Keratinocyte (primary cell): ENCODE data around the gene CPNE4. TPM values are rescaled to one million over a fixed set of nuclear protein-coding genes. Genes with fewer than 3 reads are reported as not detected.

ENCODE experiments used
- DNase-seq: peaks from one replicate; pipeline ENCODE4 v3.0.0-alpha.2; 2011; ENCODE audit warnings: low read depth, missing footprints, low spot score
- FAIRE-seq: peaks from 2 replicates; lab custom pipeline; 2011; peaks lifted over from hg19 to GRCh38; lab: Jason Lieb, UNC
- H2AFZ ChIP-seq: 2 replicates; pipeline ENCODE4 v1.6.0; 2012; ENCODE audit warnings: low read length, control low read depth, inconsistent platforms; ENCODE audit not compliant: control insufficient read depth
- H3K27ac ChIP-seq: 2 replicates; pipeline ENCODE4 v1.5.1; 2011; ENCODE audit warnings: low read length; ENCODE audit not compliant: control insufficient read depth, insufficient read depth
- H3K27me3 ChIP-seq: 3 replicates; pipeline ENCODE4 v1.6.0; 2011; ENCODE audit warnings: low read length; ENCODE audit not compliant: control insufficient read depth, insufficient read depth; ENCODE audit errors: extremely low read depth
- H3K36me3 ChIP-seq, 2 experiments: 2 replicates in 1 of 2; 3 replicates in 1 of 2; pipeline ENCODE4 v1.5.1; 2011; ENCODE audit warnings: low read length in 2 of 2, mild to moderate bottlenecking in 1 of 2; ENCODE audit not compliant: control insufficient read depth in 2 of 2, insufficient read depth in 2 of 2; ENCODE audit errors: extremely low read depth in 1 of 2
- H3K4me1 ChIP-seq: 3 replicates; pipeline ENCODE4 v1.5.1; 2011; ENCODE audit warnings: low read length; ENCODE audit not compliant: control insufficient read depth, insufficient read depth; ENCODE audit errors: extremely low read depth
- H3K4me2 ChIP-seq: 3 replicates; pipeline ENCODE4 v1.6.0; 2011; ENCODE audit warnings: low read depth, low read length; ENCODE audit not compliant: control insufficient read depth, insufficient read depth; ENCODE audit errors: extremely low read depth
- H3K4me3 ChIP-seq, 3 experiments: fragments of 200-600 bp in 1 of 3; sonication (generic) in 1 of 3; 2 replicates in 2 of 3; 3 replicates in 1 of 3; pipeline ENCODE4 v1.5.1; 2011 to 2016; ENCODE audit warnings: low read length in 3 of 3, mild to moderate bottlenecking in 3 of 3, control low read depth in 2 of 3, inconsistent platforms in 1 of 3, low read depth in 1 of 3, mixed read lengths in 1 of 3, mixed run types in 1 of 3, moderate library complexity in 1 of 3; ENCODE audit not compliant: control insufficient read depth in 2 of 3, insufficient read depth in 2 of 3; ENCODE audit errors: extremely low read depth in 1 of 3
- H3K79me2 ChIP-seq: 2 replicates; pipeline ENCODE4 v1.6.0; 2012; ENCODE audit warnings: low read length; ENCODE audit not compliant: control insufficient read depth, insufficient read depth
- H3K9ac ChIP-seq: 3 replicates; pipeline ENCODE4 v1.6.0; 2011; ENCODE audit warnings: low read length; ENCODE audit not compliant: control insufficient read depth, insufficient read depth; ENCODE audit errors: extremely low read depth
- H3K9me1 ChIP-seq: 3 replicates; pipeline ENCODE4 v1.6.0; 2011; ENCODE audit warnings: low read length; ENCODE audit not compliant: control insufficient read depth, insufficient read depth; ENCODE audit errors: extremely low read depth
- H3K9me3 ChIP-seq: 2 replicates; pipeline ENCODE4 v1.5.1; 2012; ENCODE audit warnings: low read depth, low read length; ENCODE audit not compliant: control insufficient read depth
- H4K20me1 ChIP-seq: 3 replicates; pipeline ENCODE4 v1.6.0; 2011; ENCODE audit warnings: low read length; ENCODE audit not compliant: control insufficient read depth, insufficient read depth; ENCODE audit errors: extremely low read depth
- CTCF ChIP-seq, 3 experiments: IDR thresholded peaks in 1 of 3; conservative IDR thresholded peaks in 1 of 3; optimal IDR thresholded peaks in 1 of 3; 2 replicates in 2 of 3; 3 replicates in 1 of 3; pipeline versions ENCODE3 to v1.5.1; 2011; ENCODE audit warnings: low read length in 3 of 3, mild to moderate bottlenecking in 3 of 3, moderate library complexity in 2 of 3, control low read depth in 1 of 3, inconsistent platforms in 1 of 3; ENCODE audit not compliant: insufficient read depth in 2 of 3; ENCODE audit errors: extremely low read depth in 1 of 3
- EZH2 ChIP-seq: IDR thresholded peaks from one replicate; pipeline ENCODE4 v1.6.1; 2012; ENCODE audit warnings: inconsistent platforms, mild to moderate bottlenecking, low read length, moderate library complexity
- dilution Hi-C: fragments of 300-500 bp; cut with MboI; formaldehyde crosslinking; loops from one replicate; pipeline ENCODE4 v1.7.0; 2020; ENCODE audit warnings: low sequenced_read_pairs; ENCODE audit not compliant: extremely low pct_ligation_motif_present
- polyA plus RNA-seq, 5 experiments: library from polyadenylated mRNA; depleted of rRNA in 3 of 5; stranded (reverse) in 3 of 5; stranded (forward) in 1 of 5; unstranded in 1 of 5; fragments of >200 nt; gene quantifications; 1 replicate in 1 of 5; 2 replicates in 3 of 5; 3 replicates in 1 of 5; pipeline versions ENCODE4 v1.2.1 to v1.2.3, GENCODE V29; 2011 to 2012; ENCODE audit warnings: missing spikeins in 2 of 5, low read depth in 1 of 5, low replicate concordance in 1 of 5

The CPNE4 gene
- polyA plus RNA-seq, 1 donor (not counting 4 experiments of a cell fraction or from before 2014, with no cell fraction given): 0.08 TPM

- FAIRE-seq: no peak
- Histone ChIP-seq H3K36me3 (no peaks in the 10 kb centered on the region), H3K27me3 (no peaks in the 10 kb centered on the region), H3K4me3 (no peak overlapping the region), H3K79me2 (no peaks in the 10 kb centered on the region), H3K9me1 (no peaks in the 10 kb centered on the region), H3K4me2 (no peak overlapping the region), H2AFZ (no peak overlapping the region), H4K20me1 (no peaks in the 10 kb centered on the region), H3K9me3 (no peaks in the 10 kb centered on the region), H3K9ac (no peak overlapping the region), H3K4me1 (no peaks in the 10 kb centered on the region), H3K27ac (no peak overlapping the region)
- TF ChIP-seq CTCF (optimal IDR thresholded peaks at IDR 0.05 in 1 of 3, IDR thresholded peaks at IDR 0.05 in 1 of 3, conservative IDR thresholded peaks at IDR 0.05 in 1 of 3; ENCODE audit: extremely low read depth in 1 of 3, insufficient read depth in 2 of 3, low read length in 3 of 3) (no peak), EZH2 (no peak)
- dilution Hi-C loops: no loop called here
- no peak for DNase-seq
Measured at GRCh38 chr3:132007617-132008016, 27.2 kb downstream of the CPNE4 start.

GRCh38 chr3:132006605-132007204, 28.1 kb downstream of the CPNE4 start:
- H3K27ac ChIP-seq: no peak overlapping the region
- H4K20me1 ChIP-seq: no peaks in the 10 kb centered on the region
- no peaks in the 10 kb centered on the region for H3K9me3 ChIP-seq
- TF ChIP-seq EZH2 (no peak), CTCF (optimal IDR thresholded peaks at IDR 0.05 in 1 of 3, IDR thresholded peaks at IDR 0.05 in 1 of 3, conservative IDR thresholded peaks at IDR 0.05 in 1 of 3; ENCODE audit: extremely low read depth in 1 of 3, insufficient read depth in 2 of 3, low read length in 3 of 3) (peak; percentile 57 to 86 (median 74))
- H3K9me1 ChIP-seq: no peaks in the 10 kb centered on the region
- H3K79me2 ChIP-seq: no peaks in the 10 kb centered on the region
- FAIRE-seq: peak; percentile 53
- dilution Hi-C loops: no loop called here
- H2AFZ ChIP-seq: no peak overlapping the region
- no peaks in the 10 kb centered on the region for H3K36me3 ChIP-seq
- no peak for DNase-seq
- no peak overlapping the region for H3K4me3 ChIP-seq
- H3K4me1 ChIP-seq: no peaks in the 10 kb centered on the region
- no peak overlapping the region for H3K9ac ChIP-seq
- no peaks in the 10 kb centered on the region for H3K27me3 ChIP-seq
- no peak overlapping the region for H3K4me2 ChIP-seq
